Mesenchymal stem cell (in vitro differentiated cells and primary cell): ENCODE measurements around the gene MACC1.

Source experiments
- DNase-seq: peaks from one replicate; pipeline ENCODE4 v3.0.0-alpha.2; 2013
- H2AFZ ChIP-seq: one replicate; pipeline ENCODE4 v1.6.1; 2013; ENCODE audit warnings: low read depth, mild to moderate bottlenecking, control low read depth, inconsistent platforms, low read length, moderate library complexity
- H2AK5ac ChIP-seq: 2 replicates; pipeline ENCODE4 v1.6.1; 2013; ENCODE audit warnings: low read length, moderate library complexity, mild to moderate bottlenecking, inconsistent platforms; ENCODE audit not compliant: severe bottlenecking
- H2BK120ac ChIP-seq: one replicate; pipeline ENCODE4 v1.6.1; 2013; ENCODE audit warnings: low read depth, mild to moderate bottlenecking, inconsistent platforms, low read length, moderate library complexity
- H2BK12ac ChIP-seq, 2 experiments: one replicate each; pipeline ENCODE4 v1.6.1; 2013; ENCODE audit warnings: inconsistent platforms in 2 of 2, low read length in 2 of 2, mild to moderate bottlenecking in 2 of 2, moderate library complexity in 2 of 2, control low read depth in 1 of 2
- H2BK15ac ChIP-seq: one replicate; pipeline ENCODE4 v1.6.1; 2013; ENCODE audit warnings: mild to moderate bottlenecking, low read depth, inconsistent platforms; ENCODE audit not compliant: poor library complexity, severe bottlenecking
- H2BK5ac ChIP-seq: 2 replicates; pipeline ENCODE4 v1.6.1; 2013; ENCODE audit warnings: low read depth, mild to moderate bottlenecking, low read length, control low read depth, inconsistent platforms; ENCODE audit not compliant: poor library complexity, severe bottlenecking
- H3K14ac ChIP-seq, 2 experiments: one replicate each; pipeline ENCODE4 v1.6.1; 2013; ENCODE audit warnings: inconsistent platforms in 2 of 2, low read length in 2 of 2, control low read depth in 1 of 2, mild to moderate bottlenecking in 1 of 2, moderate library complexity in 1 of 2
- H3K18ac ChIP-seq, 2 experiments: one replicate each; pipeline ENCODE4 v1.6.1; 2013; ENCODE audit warnings: inconsistent platforms in 2 of 2, low read length in 2 of 2, control low read depth in 1 of 2, low read depth in 1 of 2, mild to moderate bottlenecking in 1 of 2
- H3K23ac ChIP-seq, 2 experiments: one replicate each; pipeline ENCODE4 v1.6.1; 2013; ENCODE audit warnings: inconsistent platforms in 2 of 2, low read length in 2 of 2, mild to moderate bottlenecking in 2 of 2, moderate library complexity in 2 of 2, control low read depth in 1 of 2
- H3K27ac ChIP-seq: 2 replicates; pipeline ENCODE4 v1.5.1; 2013; ENCODE audit warnings: mild to moderate bottlenecking, moderate library complexity, low read length, control low read depth, inconsistent platforms; ENCODE audit not compliant: poor library complexity, severe bottlenecking
- H3K27me3 ChIP-seq, 2 experiments: 2 replicates each; pipeline versions ENCODE4 v1.6.1 to v1.7.0; 2013; ENCODE audit warnings: low read length in 2 of 2, mild to moderate bottlenecking in 2 of 2, moderate library complexity in 2 of 2, control low read depth in 1 of 2, inconsistent platforms in 1 of 2; ENCODE audit not compliant: control insufficient read depth in 1 of 2, insufficient read depth in 1 of 2
- H3K36me3 ChIP-seq, 2 experiments: 2 replicates each; pipeline versions ENCODE4 v1.6.1 to v1.7.0; 2013; ENCODE audit warnings: low read length in 2 of 2, control low read depth in 1 of 2, inconsistent platforms in 1 of 2, low read depth in 1 of 2, mild to moderate bottlenecking in 1 of 2; ENCODE audit not compliant: insufficient read depth in 2 of 2, control insufficient read depth in 1 of 2
- H3K4ac ChIP-seq, 2 experiments: one replicate each; pipeline ENCODE4 v1.6.1; 2013; ENCODE audit warnings: inconsistent platforms in 2 of 2, low read length in 2 of 2, mild to moderate bottlenecking in 2 of 2, moderate library complexity in 2 of 2, control low read depth in 1 of 2, low read depth in 1 of 2
- H3K4me1 ChIP-seq: 2 replicates; pipeline ENCODE4 v1.6.1; 2013; ENCODE audit warnings: low read depth, low read length, control low read depth; ENCODE audit not compliant: control insufficient read depth, insufficient read depth
- H3K4me2 ChIP-seq: 2 replicates; pipeline ENCODE4 v1.6.1; 2013; ENCODE audit warnings: low read length, mild to moderate bottlenecking, inconsistent platforms; ENCODE audit not compliant: poor library complexity, severe bottlenecking
- H3K4me3 ChIP-seq, 2 experiments: 2 replicates each; pipeline versions ENCODE4 v1.5.1 to v1.7.0; 2013; ENCODE audit warnings: low read length in 2 of 2, mild to moderate bottlenecking in 2 of 2, control low read depth in 1 of 2, low read depth in 1 of 2; ENCODE audit not compliant: insufficient read depth in 1 of 2
- H3K79me1 ChIP-seq: replicated peaks from 2 replicates; pipeline ENCODE4 v1.6.1; 2013; ENCODE audit warnings: mild to moderate bottlenecking, control low read depth, low read length, inconsistent platforms; ENCODE audit not compliant: poor library complexity, severe bottlenecking
- H3K9ac ChIP-seq: 2 replicates; pipeline ENCODE4 v1.7.0; 2013; ENCODE audit warnings: mild to moderate bottlenecking, low read length, moderate library complexity
- H3K9me3 ChIP-seq: 2 replicates; pipeline ENCODE4 v1.7.0; 2013; ENCODE audit warnings: mild to moderate bottlenecking, low read length; ENCODE audit not compliant: control insufficient read depth
- H4K8ac ChIP-seq: one replicate; pipeline ENCODE4 v1.6.1; 2013; ENCODE audit warnings: inconsistent platforms, mild to moderate bottlenecking, low read length, moderate library complexity
- H4K91ac ChIP-seq: one replicate; pipeline ENCODE4 v1.6.1; 2013; ENCODE audit warnings: mild to moderate bottlenecking, low read length, inconsistent platforms
- WGBS: methylation state at CpG from one replicate; pipeline ENCODE4 v1.1.7; 2013; ENCODE audit warnings: mixed read lengths; 5-methylcytosine and 5-hydroxymethylcytosine counted together

Gene MACC1

GRCh38 chr7:20235288-20235687 lies 18.1 kb upstream of the MACC1 start:
- Histone ChIP-seq H3K23ac (no peak overlapping the region), H3K9me3 (no peaks in the 10 kb centered on the region), H3K79me1 (no peaks in the 10 kb centered on the region), H4K8ac (no peak overlapping the region), H2AFZ (no peak overlapping the region), H2BK5ac (no peak overlapping the region), H3K4me2 (no peak overlapping the region), H3K27me3 (no peaks in the 10 kb centered on the region), H2BK120ac (no peak overlapping the region), H3K4me1 (peaks cover 3% of the 10 kb centered on the region), H3K36me3 (no peaks in the 10 kb centered on the region), H3K9ac (no peak overlapping the region), H2BK15ac (no peak overlapping the region), H3K18ac (no peak overlapping the region), H3K4ac (no peak overlapping the region), H3K14ac (no peak overlapping the region), H4K91ac (no peak overlapping the region), H3K4me3 (no peak overlapping the region), H2AK5ac (no peak overlapping the region), H2BK12ac (no peak overlapping the region), H3K27ac (no peak overlapping the region)
- WGBS = 68% methylated on average over 3 of the region's 4 CpGs
- peak; percentile 33 for DNase-seq

- no peaks in the 10 kb centered on the region for H3K4me1 ChIP-seq
- no peak overlapping the region for H2BK120ac ChIP-seq
- no peak overlapping the region for H3K4me2 ChIP-seq
- no peak overlapping the region for H3K27ac ChIP-seq
- no peak overlapping the region for H2BK5ac ChIP-seq
- no peak overlapping the region for H2BK15ac ChIP-seq
- 100% methylated on average over 4 of the region's 4 CpGs for WGBS
- no peak overlapping the region for H4K91ac ChIP-seq
- H2BK12ac ChIP-seq = no peak overlapping the region
- H3K27me3 ChIP-seq = no peaks in the 10 kb centered on the region
- H4K8ac ChIP-seq = no peak overlapping the region
- no peak overlapping the region for H3K14ac ChIP-seq
- no peaks in the 10 kb centered on the region for H3K9me3 ChIP-seq
- H3K4ac ChIP-seq = no peak overlapping the region
- no peaks in the 10 kb centered on the region for H3K36me3 ChIP-seq
- H3K4me3 ChIP-seq = no peak overlapping the region
- H3K23ac ChIP-seq = no peak overlapping the region
- no peak overlapping the region for H2AFZ ChIP-seq
- H2AK5ac ChIP-seq = no peak overlapping the region
- H3K9ac ChIP-seq = no peak overlapping the region
- H3K79me1 ChIP-seq = no peaks in the 10 kb centered on the region
- no peak overlapping the region for H3K18ac ChIP-seq
- DNase-seq = no peak
Measured at GRCh38 chr7:20233362-20233761, 16.2 kb upstream of the MACC1 start.

- Histone ChIP-seq H3K4me3 (no peak overlapping the region), H2BK12ac (no peak overlapping the region)
- WGBS = 100% methylated on average over 1 of the region's 1 CpG
Measured at GRCh38 chr7:20232848-20233247, 15.7 kb upstream of the MACC1 start.

GRCh38 chr7:20229646-20230500 lies 12.7 kb upstream of the MACC1 start:
- Histone ChIP-seq H3K9ac (peak overlapping the region; percentile 79), H3K14ac (no peak overlapping the region), H2BK12ac (peak overlapping the region in 1 of 2 experiments; percentile 63), H2BK120ac (no peak overlapping the region), H3K4me1 (no peaks in the 10 kb centered on the region), H3K18ac (peak overlapping the region in 1 of 2 experiments; percentile 66), H3K4me3 (no peak overlapping the region), H3K27me3 (no peaks in the 10 kb centered on the region), H3K9me3 (no peaks in the 10 kb centered on the region), H4K91ac (no peak overlapping the region), H3K23ac (no peak overlapping the region), H3K4ac (no peak overlapping the region), H2BK15ac (no peak overlapping the region), H3K4me2 (no peak overlapping the region), H2BK5ac (no peak overlapping the region), H2AFZ (no peak overlapping the region), H2AK5ac (peak overlapping the region; percentile 29), H3K79me1 (no peaks in the 10 kb centered on the region), H3K36me3 (no peaks in the 10 kb centered on the region), H4K8ac (no peak overlapping the region), H3K27ac (no peak overlapping the region)
- WGBS = 52% methylated on average over 6 of the region's 7 CpGs
- peak; percentile 96 for DNase-seq

More at GRCh38 chr7:20232848-20233247, 15.7 kb upstream of the MACC1 start:
- Histone ChIP-seq H3K14ac (no peak overlapping the region), H2AK5ac (no peak overlapping the region), H3K9me3 (no peaks in the 10 kb centered on the region), H3K4me1 (no peaks in the 10 kb centered on the region), H2BK15ac (no peak overlapping the region), H3K79me1 (no peaks in the 10 kb centered on the region), H3K4me2 (no peak overlapping the region), H2BK5ac (no peak overlapping the region), H4K8ac (no peak overlapping the region), H3K36me3 (no peaks in the 10 kb centered on the region), H3K27me3 (no peaks in the 10 kb centered on the region), H4K91ac (no peak overlapping the region), H3K9ac (no peak overlapping the region), H3K23ac (no peak overlapping the region), H2AFZ (no peak overlapping the region), H2BK120ac (no peak overlapping the region), H3K27ac (no peak overlapping the region), H3K4ac (no peak overlapping the region), H3K18ac (no peak overlapping the region)
- no peak for DNase-seq
